ENCODE results near the gene TAS1R2.

GRCh38 chr1:18883636-18884418 lies 24.4 kb upstream of the TAS1R2 start:
- TF ChIP-seq EZH2 (IDR thresholded peaks at IDR 0.05; ENCODE audit: insufficient read depth, low read length) = no peak
- TF ChIP-seq CTCF (IDR thresholded peaks at IDR 0.05; ENCODE audit: insufficient read depth, low read depth, low read length) = peak; percentile 84
